Endothelial cell of umbilical vein (primary cell): ENCODE results near the gene CDK18. TPM values are rescaled to one million over a fixed set of nuclear protein-coding genes. Genes with fewer than 3 reads are reported as not detected.
A peak's percentile ranks its signal among the peaks of the same experiment; 100 is the strongest.

Experiments used
- BruUV-seq: library from RNA; stranded (reverse); fragments of 400-500 nt; replicated peaks from 2 replicates; lab custom pipeline; 2021; lab: Mats Ljungman, UMichigan
- CTCF ChIA-PET: fragments of 300-600, 350-600 bp; sonication (Branson Sonifier 250); formaldehyde crosslinking; loops from one replicate; lab custom pipeline; 2021; ENCODE audit warnings: antibody characterized with exemption, inconsistent platforms; lab: Charles Lee
- POLR2A ChIA-PET: fragments of 300-600, 350-600 bp; sonication (Branson Sonifier 250); formaldehyde crosslinking; loops from one replicate; lab custom pipeline; 2021; ENCODE audit warnings: antibody characterized with exemption, inconsistent platforms; lab: Charles Lee
- DNase-seq: peaks from one replicate; pipeline ENCODE4 v3.0.0-alpha.2; 2011; ENCODE audit warnings: low read depth, low spot score
- FAIRE-seq: peaks from 2 replicates; lab custom pipeline; 2011; peaks lifted over from hg19 to GRCh38; lab: Jason Lieb, UNC
- H2AFZ ChIP-seq: 2 replicates; pipeline ENCODE4 v1.6.0; 2012; ENCODE audit warnings: low read depth, low read length, control low read depth, inconsistent platforms
- H3K27ac ChIP-seq: 2 replicates; pipeline ENCODE4 v1.5.1; 2011; ENCODE audit warnings: low read depth, mild to moderate bottlenecking, control low read depth, low read length, moderate library complexity; ENCODE audit not compliant: insufficient read depth
- H3K27me3 ChIP-seq, 2 experiments: 2 replicates each; pipeline versions ENCODE4 v1.6.0 to v1.6.1; 2011; ENCODE audit warnings: low read length in 2 of 2, mixed read lengths in 1 of 2; ENCODE audit not compliant: control insufficient read depth in 2 of 2, insufficient read depth in 2 of 2
- H3K36me3 ChIP-seq, 2 experiments: 2 replicates in 1 of 2; 3 replicates in 1 of 2; pipeline ENCODE4 v1.5.1; 2011; ENCODE audit warnings: low read length in 2 of 2, mild to moderate bottlenecking in 1 of 2, moderate library complexity in 1 of 2; ENCODE audit not compliant: control insufficient read depth in 2 of 2, insufficient read depth in 2 of 2; ENCODE audit errors: extremely low read depth in 1 of 2
- H3K4me1 ChIP-seq: 3 replicates; pipeline ENCODE4 v1.5.1; 2011; ENCODE audit warnings: mild to moderate bottlenecking, low read length; ENCODE audit not compliant: control insufficient read depth, insufficient read depth; ENCODE audit errors: extremely low read depth
- H3K4me2 ChIP-seq: 2 replicates; pipeline ENCODE4 v1.6.1; 2011; ENCODE audit warnings: low read length, control low read depth, mixed read lengths; ENCODE audit not compliant: insufficient read depth
- H3K4me3 ChIP-seq, 3 experiments: fragments of 200-600 bp in 1 of 3; sonication (generic), shearing (Covaris generic) in 1 of 3; replicated peaks in 1 of 3; 2 replicates each; pipeline ENCODE4 v1.5.1; 2011 to 2016; ENCODE audit warnings: control low read depth in 3 of 3, low read length in 3 of 3, mild to moderate bottlenecking in 2 of 3, inconsistent platforms in 1 of 3, low read depth in 1 of 3, moderate library complexity in 1 of 3; ENCODE audit not compliant: insufficient read depth in 1 of 3
- H3K79me2 ChIP-seq: 2 replicates; pipeline ENCODE4 v1.6.0; 2012; ENCODE audit warnings: low read length, inconsistent platforms; ENCODE audit not compliant: control insufficient read depth, insufficient read depth
- H3K9ac ChIP-seq: replicated peaks from 2 replicates; pipeline ENCODE3; 2011; ENCODE audit warnings: low read length, control low read depth; ENCODE audit not compliant: insufficient read depth; ENCODE audit errors: extremely low read depth
- H3K9me1 ChIP-seq: replicated peaks from 3 replicates; pipeline ENCODE4 v1.6.0; 2011; ENCODE audit warnings: mild to moderate bottlenecking, low read length; ENCODE audit not compliant: control insufficient read depth, insufficient read depth; ENCODE audit errors: extremely low read depth
- H3K9me3 ChIP-seq: replicated peaks from 2 replicates; pipeline ENCODE4 v1.5.1; 2012; ENCODE audit warnings: low read length, inconsistent platforms; ENCODE audit not compliant: control insufficient read depth, insufficient read depth
- H4K20me1 ChIP-seq: replicated peaks from 2 replicates; pipeline ENCODE3; 2011; ENCODE audit warnings: mild to moderate bottlenecking, low read length; ENCODE audit not compliant: control insufficient read depth, insufficient read depth; ENCODE audit errors: extremely low read depth
- EZH2 ChIP-seq: IDR thresholded peaks from 2 replicates; pipeline ENCODE4 v1.6.1; 2012; ENCODE audit warnings: borderline replicate concordance, low read depth, mild to moderate bottlenecking, moderate library complexity, low read length, inconsistent platforms; ENCODE audit not compliant: severe bottlenecking
- FOS ChIP-seq: IDR thresholded peaks from 2 replicates; pipeline ENCODE4 v1.6.1; 2011; ENCODE audit warnings: mild to moderate bottlenecking, low read length, moderate library complexity, borderline replicate concordance; ENCODE audit not compliant: insufficient read depth
- GATA2 ChIP-seq: IDR thresholded peaks from 2 replicates; pipeline ENCODE4 v1.7.0; 2011; ENCODE audit warnings: low read depth, mild to moderate bottlenecking, moderate library complexity, mixed read lengths, low read length; ENCODE audit not compliant: insufficient read length, insufficient read depth
- JUN ChIP-seq: IDR thresholded peaks from 2 replicates; pipeline ENCODE4 v1.6.1; 2011; ENCODE audit warnings: borderline replicate concordance, low read depth; ENCODE audit not compliant: insufficient read length, insufficient read depth
- MYC ChIP-seq: IDR thresholded peaks from one replicate; pipeline ENCODE4 v1.6.1; 2011; ENCODE audit warnings: mild to moderate bottlenecking, low read depth, low read length
- dilution Hi-C: fragments of 300-500 bp; cut with MboI; formaldehyde crosslinking; loops from one replicate; pipeline ENCODE4 v1.15.0; 2019; ENCODE audit warnings: low sequenced_read_pairs; ENCODE audit not compliant: extremely low pct_ligation_motif_present
- intact Hi-C: fragments of 100-400 bp; cut with micrococcal nuclease; formaldehyde crosslinking; loops from one replicate; pipeline ENCODE4 v1.10.0; 2022
- polyA plus RNA-seq, 4 experiments: library from polyadenylated mRNA; depleted of rRNA in 3 of 4; stranded (reverse) in 3 of 4; unstranded in 1 of 4; fragments of >200 nt; gene quantifications; 2 replicates each; pipeline versions ENCODE4 v1.2.1 to v1.2.3, GENCODE V29; 2011 to 2012; ENCODE audit warnings: missing spikeins in 1 of 4
- total RNA-seq: library from RNA; stranded (reverse); gene quantifications from 2 replicates; pipeline ENCODE4 v1.2.3, GENCODE V29; 2021
- TF ChIP-seq, protein P1 (sequence below), 2 donors: IDR thresholded peaks; 1 replicate in 1 of 2; 2 replicates in 1 of 2; pipeline ENCODE4 v1.5.1; 2011; ENCODE audit warnings: low read length in 2 of 2, mild to moderate bottlenecking in 2 of 2, moderate library complexity in 2 of 2, control low read depth in 1 of 2, inconsistent platforms in 1 of 2, low read depth in 1 of 2; ENCODE audit not compliant: insufficient read depth in 1 of 2; ENCODE audit errors: extremely low read depth in 1 of 2

CDK18 gene
- total and polyA plus RNA-seq, 2 donors (not counting 3 experiments of a cell fraction or from before 2014, with no cell fraction given), result 0.17 to 1.2 TPM

DNA sequence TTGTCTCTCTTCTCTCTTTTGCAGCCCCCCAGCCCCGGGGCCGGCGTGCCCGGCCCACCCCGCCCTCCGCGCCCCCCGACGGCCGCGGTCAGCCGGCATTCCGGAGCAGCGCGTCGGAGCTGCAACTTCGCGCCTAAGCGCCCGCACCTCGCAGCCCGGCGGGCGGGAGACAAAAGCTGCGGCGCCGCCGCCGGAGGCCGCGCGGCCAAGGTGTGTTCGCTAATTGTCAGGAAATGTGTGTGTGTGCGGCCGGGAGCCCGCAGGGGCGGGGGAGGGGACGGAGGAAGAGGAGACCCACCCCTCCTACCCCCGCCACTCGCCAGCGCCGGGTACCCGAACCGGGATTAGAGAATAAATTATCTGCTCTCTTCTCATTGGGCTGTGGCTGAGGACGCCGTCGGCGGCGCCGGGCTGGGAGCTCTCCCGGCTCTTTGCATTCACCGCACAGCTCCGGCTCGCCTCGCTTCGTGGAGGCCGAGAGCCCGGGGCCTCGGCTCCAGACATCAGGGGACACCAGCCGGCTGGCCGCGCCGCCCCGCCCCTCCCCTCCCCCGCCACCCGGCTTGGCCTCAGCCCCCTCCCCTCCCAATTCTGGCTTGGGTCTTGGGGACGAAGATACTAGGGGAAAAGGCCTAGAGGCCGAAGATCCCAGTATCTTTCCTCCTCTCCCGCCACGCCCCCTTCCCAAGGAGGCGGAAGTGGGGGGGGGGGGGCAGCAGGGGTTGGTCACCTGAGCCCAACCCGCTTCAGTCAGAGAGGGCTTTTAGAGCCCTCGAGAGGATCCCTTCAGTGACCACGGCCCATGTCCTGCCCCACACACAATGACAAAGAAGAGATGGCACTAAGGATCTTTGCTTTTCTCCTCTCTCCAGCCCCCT is 47.4 kb upstream of the CDK18 start:
- Histone ChIP-seq H3K79me2 (no peaks in the 10 kb centered on the region), H3K36me3 (no peaks in the 10 kb centered on the region), H3K27ac (no peak overlapping the region), H3K4me3 (no peak overlapping the region), H3K9me1 (no peaks in the 10 kb centered on the region), H4K20me1 (no peaks in the 10 kb centered on the region), H2AFZ (no peak overlapping the region), H3K4me2 (no peak overlapping the region), H3K4me1 (no peaks in the 10 kb centered on the region), H3K27me3 (peaks cover 50 to 53% of the 10 kb centered on the region in 2 experiments), H3K9me3 (no peaks in the 10 kb centered on the region), H3K9ac (no peak overlapping the region)
- FAIRE-seq, result no peak
- ChIA-PET POLR2A (no interaction called here), CTCF (interaction anchor here (1.0 to 1.6 kb wide), 4 partner anchors 10 to 395 kb away, joined by 3 to 4 read pairs (median 3); no protein-coding TSS in a partner anchor)
- TF ChIP-seq EZH2 (peak; percentile 18), JUN (no peak)
- dilution Hi-C loops (no loop called here), intact Hi-C loops (no loop called here)
- no TSS peak for BruUV-seq
- DNase-seq, result no peak

DNA sequence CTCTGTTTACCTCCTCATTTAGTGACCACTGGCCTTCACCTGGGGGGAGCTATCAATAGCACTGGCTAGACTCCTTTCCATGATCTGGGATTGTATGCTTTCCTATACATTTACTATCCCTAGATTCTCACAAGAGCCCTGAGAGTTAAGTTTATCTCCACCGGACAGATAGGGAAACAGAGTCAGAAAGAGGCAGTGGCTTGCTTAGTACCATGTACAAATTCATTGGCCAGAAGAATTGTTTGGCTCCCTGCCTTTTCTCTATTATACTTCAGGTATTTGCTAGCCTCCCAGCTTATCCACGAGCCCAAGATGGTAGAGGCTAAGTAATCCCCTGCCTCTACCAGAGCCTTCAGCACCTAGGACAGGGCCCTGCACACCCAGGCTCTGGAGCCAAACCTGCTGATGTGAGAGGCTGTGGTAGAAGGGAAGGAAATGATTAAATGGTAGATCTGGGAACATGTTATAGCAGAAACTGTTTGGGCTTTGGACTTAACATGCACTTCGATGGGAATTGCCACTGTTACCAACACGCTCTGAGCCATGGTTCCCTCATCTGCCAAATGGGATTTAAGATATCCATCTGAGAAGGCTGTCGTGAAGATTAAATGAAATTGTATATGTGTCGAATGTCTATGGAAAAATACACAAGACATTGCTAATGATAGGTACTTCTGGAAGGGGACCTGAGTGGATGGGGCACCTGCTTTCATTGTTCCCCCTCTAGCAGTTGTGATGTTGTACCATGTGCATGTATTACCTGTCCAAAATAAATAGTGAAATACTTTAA is 45.5 kb upstream of the CDK18 start:
- H3K4me1 ChIP-seq, result no peaks in the 10 kb centered on the region
- H4K20me1 ChIP-seq, result no peaks in the 10 kb centered on the region
- no peak overlapping the region for H3K9ac ChIP-seq
- H3K27ac ChIP-seq, result no peak overlapping the region
- intact Hi-C loops (no loop called here), dilution Hi-C loops (no loop called here)
- peak; percentile 80 for FAIRE-seq
- H3K4me3 ChIP-seq, result no peak overlapping the region
- peaks cover 42 to 45% of the 10 kb centered on the region in 2 experiments for H3K27me3 ChIP-seq
- H3K79me2 ChIP-seq, result no peaks in the 10 kb centered on the region
- ChIA-PET POLR2A (no interaction called here), CTCF (interaction anchor here (1.1 to 1.6 kb wide), 3 partner anchors 20 to 105 kb away, joined by 4 to 7 read pairs (median 5); no protein-coding TSS in a partner anchor)
- no peaks in the 10 kb centered on the region for H3K9me3 ChIP-seq
- DNase-seq, result peak; percentile 56
- H3K4me2 ChIP-seq, result no peak overlapping the region
- no peak overlapping the region for H2AFZ ChIP-seq
- H3K36me3 ChIP-seq, result no peaks in the 10 kb centered on the region
- TF ChIP-seq, protein P1, sequence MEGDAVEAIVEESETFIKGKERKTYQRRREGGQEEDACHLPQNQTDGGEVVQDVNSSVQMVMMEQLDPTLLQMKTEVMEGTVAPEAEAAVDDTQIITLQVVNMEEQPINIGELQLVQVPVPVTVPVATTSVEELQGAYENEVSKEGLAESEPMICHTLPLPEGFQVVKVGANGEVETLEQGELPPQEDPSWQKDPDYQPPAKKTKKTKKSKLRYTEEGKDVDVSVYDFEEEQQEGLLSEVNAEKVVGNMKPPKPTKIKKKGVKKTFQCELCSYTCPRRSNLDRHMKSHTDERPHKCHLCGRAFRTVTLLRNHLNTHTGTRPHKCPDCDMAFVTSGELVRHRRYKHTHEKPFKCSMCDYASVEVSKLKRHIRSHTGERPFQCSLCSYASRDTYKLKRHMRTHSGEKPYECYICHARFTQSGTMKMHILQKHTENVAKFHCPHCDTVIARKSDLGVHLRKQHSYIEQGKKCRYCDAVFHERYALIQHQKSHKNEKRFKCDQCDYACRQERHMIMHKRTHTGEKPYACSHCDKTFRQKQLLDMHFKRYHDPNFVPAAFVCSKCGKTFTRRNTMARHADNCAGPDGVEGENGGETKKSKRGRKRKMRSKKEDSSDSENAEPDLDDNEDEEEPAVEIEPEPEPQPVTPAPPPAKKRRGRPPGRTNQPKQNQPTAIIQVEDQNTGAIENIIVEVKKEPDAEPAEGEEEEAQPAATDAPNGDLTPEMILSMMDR (IDR thresholded peaks at IDR 0.05; ENCODE audit: extremely low read depth in 1 of 2, insufficient read depth in 1 of 2, low read depth in 1 of 2, low read length in 2 of 2), result no peak
- TF ChIP-seq FOS (no peak), MYC (no peak), JUN (no peak), GATA2 (no peak)
- no TSS peak for BruUV-seq
- no peaks in the 10 kb centered on the region for H3K9me1 ChIP-seq
